BE2C (cell line): ENCODE data around the gene GOLGA6C.
"Not testable (repeated sequence)": the region's sequence is repeated elsewhere in the genome, so short reads cannot be mapped to it uniquely, and the experiment has no call there.

Experiments
- DNase-seq: peaks from one replicate; pipeline ENCODE4 v3.0.0-alpha.2; 2020
- H3K27me3 ChIP-seq: fragments of 250-450 bp; sonication (Bioruptor Pico); 2 replicates; pipeline ENCODE4 v1.5.1; 2020; ENCODE audit warnings: mild to moderate bottlenecking
- H3K36me3 ChIP-seq: fragments of 250-450 bp; sonication (Bioruptor Pico); 2 replicates; pipeline ENCODE4 v1.5.1; 2020; ENCODE audit warnings: mild to moderate bottlenecking
- H3K4me1 ChIP-seq: fragments of 250-450 bp; sonication (Bioruptor Pico); 2 replicates; pipeline ENCODE4 v1.5.1; 2020
- H3K4me3 ChIP-seq: 2 replicates; pipeline ENCODE4 v1.5.1; 2011; ENCODE audit warnings: low read depth, low read length
- H3K9me3 ChIP-seq: fragments of 250-450 bp; sonication (Bioruptor Pico); 2 replicates; pipeline ENCODE4 v1.5.1; 2020
- CTCF ChIP-seq: IDR thresholded peaks from 2 replicates; pipeline ENCODE4 v1.5.1; 2012; ENCODE audit warnings: mild to moderate bottlenecking, low read depth, low read length

GOLGA6C gene

GRCh38 chr15:75213212-75213767 is 44.8 kb upstream of the GOLGA6C start:
- H3K36me3 ChIP-seq, result peaks cover 56% of the 10 kb centered on the region

GRCh38 chr15:75213768-75214221 is 44.3 kb upstream of the GOLGA6C start:
- no peak for DNase-seq
- H3K27me3 ChIP-seq, result no peaks in the 10 kb centered on the region
- H3K9me3 ChIP-seq, result no peaks in the 10 kb centered on the region
- TF ChIP-seq CTCF, result no peak
- peaks cover 10% of the 10 kb centered on the region for H3K4me1 ChIP-seq
- H3K4me3 ChIP-seq, result no peak overlapping the region
- H3K36me3 ChIP-seq, result peaks cover 51% of the 10 kb centered on the region

More at GRCh38 chr15:75213212-75213767, 44.8 kb upstream of the GOLGA6C start:
- Histone ChIP-seq H3K4me1 (peaks cover 10% of the 10 kb centered on the region), H3K27me3 (no peaks in the 10 kb centered on the region), H3K9me3 (no peaks in the 10 kb centered on the region), H3K4me3 (no peak overlapping the region)
- no peak for DNase-seq
- no peak for TF ChIP-seq CTCF

GRCh38 chr15:75214293-75215096 is 43.6 kb upstream of the GOLGA6C start:
- Histone ChIP-seq H3K27me3 (no peaks in the 10 kb centered on the region), H3K4me3 (no peak overlapping the region), H3K4me1 (peaks cover 10% of the 10 kb centered on the region), H3K9me3 (no peaks in the 10 kb centered on the region), H3K36me3 (peaks cover 44% of the 10 kb centered on the region)
- no peak for TF ChIP-seq CTCF
- no peak for DNase-seq

GRCh38 chr15:75215107-75216004 is 42.8 kb upstream of the GOLGA6C start:
- Histone ChIP-seq H3K27me3 (no peaks in the 10 kb centered on the region), H3K36me3 (peaks cover 35% of the 10 kb centered on the region), H3K4me3 (no peak overlapping the region), H3K4me1 (peaks cover 10% of the 10 kb centered on the region), H3K9me3 (no peaks in the 10 kb centered on the region)
- peak; percentile 46 for DNase-seq
- TF ChIP-seq CTCF, result no peak

- TF ChIP-seq CTCF, result no peak
- no peaks in the 10 kb centered on the region for H3K27me3 ChIP-seq
- peaks cover 10% of the 10 kb centered on the region for H3K4me1 ChIP-seq
Measured at GRCh38 chr15:75217012-75217411, 41.1 kb upstream of the GOLGA6C start.

GRCh38 chr15:75217574-75217973 is 40.6 kb upstream of the GOLGA6C start:
- not testable (repeated sequence) for H3K9me3 ChIP-seq, DNase-seq, H3K4me3 ChIP-seq, H3K4me1 ChIP-seq, H3K27me3 ChIP-seq
- H3K36me3 ChIP-seq, result peaks cover 13% of the 10 kb centered on the region

More at GRCh38 chr15:75217012-75217411, 41.1 kb upstream of the GOLGA6C start:
- Histone ChIP-seq H3K36me3 (peaks cover 19% of the 10 kb centered on the region), H3K4me3 (no peak overlapping the region), H3K9me3 (no peaks in the 10 kb centered on the region)
- no peak for DNase-seq

GRCh38 chr15:75219507-75219929 is 38.6 kb upstream of the GOLGA6C start:
- not testable (repeated sequence) for H3K36me3 ChIP-seq, H3K9me3 ChIP-seq, DNase-seq, H3K4me1 ChIP-seq, H3K4me3 ChIP-seq, H3K27me3 ChIP-seq
